ENCODE measurements around the gene TM2D1.

- no peak for TF ChIP-seq CTCF (IDR thresholded peaks at IDR 0.05)
- TF ChIP-seq EZH2phosphoT487 (IDR thresholded peaks at IDR 0.05), result no peak
- TF ChIP-seq EZH2 (IDR thresholded peaks at IDR 0.05), result no peak
Measured at GRCh38 chr1:61638296-61638695, 86.6 kb downstream of the TM2D1 start.

Measured in neural progenitor cell (in vitro differentiated cells).